NCI-H526 treated with DMSO at 0.1 percent for 48 hours (cell line): ENCODE data around the gene GRIN2D.

Experiments
- DNase-seq: peaks from one replicate; lab custom pipeline; 2025; lab: John Stamatoyannopoulos, UW

Gene GRIN2D

GRCh38 chr19:48442116-48443035 is 48.9 kb downstream of the GRIN2D start:
- no peak for DNase-seq

GRCh38 chr19:48443256-48443655 is 49.8 kb downstream of the GRIN2D start:
- DNase-seq = no peak
